Endothelial cell (in vitro differentiated cells): Measurements from ENCODE around the gene GRB7. TPM values are rescaled to one million over a fixed set of nuclear protein-coding genes. Genes with fewer than 3 reads are reported as not detected.

Source experiments
- DNase-seq: peaks from one replicate; pipeline ENCODE4 v3.0.0; 2021; ENCODE audit warnings: low spot score
- H3K27ac Mint-ChIP-seq: one replicate; pipeline ENCODE4 v1.8.0; 2021; ENCODE audit warnings: mixed read lengths, inconsistent platforms; ENCODE audit not compliant: unreplicated experiment
- H3K27me3 Mint-ChIP-seq: one replicate; pipeline ENCODE4 v1.8.0; 2021; ENCODE audit warnings: mild to moderate bottlenecking, moderate library complexity, mixed read lengths, inconsistent platforms; ENCODE audit not compliant: unreplicated experiment
- H3K36me3 Mint-ChIP-seq: one replicate; pipeline ENCODE4 v1.8.0; 2021; ENCODE audit warnings: mild to moderate bottlenecking, low read depth, mixed read lengths, inconsistent platforms; ENCODE audit not compliant: unreplicated experiment
- H3K4me1 Mint-ChIP-seq: one replicate; pipeline ENCODE4 v1.8.0; 2021; ENCODE audit warnings: mild to moderate bottlenecking, mixed read lengths, inconsistent platforms; ENCODE audit not compliant: unreplicated experiment
- H3K4me3 Mint-ChIP-seq: one replicate; pipeline ENCODE4 v1.8.0; 2021; ENCODE audit warnings: mild to moderate bottlenecking, mixed read lengths, inconsistent platforms; ENCODE audit not compliant: unreplicated experiment
- H3K9me3 Mint-ChIP-seq: one replicate; pipeline ENCODE4 v1.8.0; 2021; ENCODE audit warnings: mixed read lengths, inconsistent platforms; ENCODE audit not compliant: unreplicated experiment
- CTCF ChIP-seq: fragments of 200-600 bp; sonication (generic); IDR thresholded peaks from one replicate; pipeline ENCODE4 v1.5.0; 2021; ENCODE audit warnings: antibody characterized with exemption; ENCODE audit not compliant: unreplicated experiment
- total RNA-seq: library from RNA; stranded (reverse); fragmentation: NEBNext Ultra II Directional; extraction: Animal tissue kit (Norgen Biotek cat#: 25700); gene quantifications from one replicate; pipeline ENCODE4 v1.2.1, GENCODE V29; 2021; ENCODE audit not compliant: unreplicated experiment

Gene GRB7
- total RNA-seq, 1 donor from 2014 or later: 1.3 TPM

GRCh38 chr17:39735882-39736281 is 1.9 kb upstream of the GRB7 start:
- no peaks in the 10 kb centered on the region for H3K36me3 Mint-ChIP-seq
- peaks cover 16% of the 10 kb centered on the region for H3K4me1 Mint-ChIP-seq
- no peak for TF ChIP-seq CTCF
- H3K27me3 Mint-ChIP-seq: peaks cover 23% of the 10 kb centered on the region
- no peak for DNase-seq
- H3K4me3 Mint-ChIP-seq: no peak overlapping the region
- no peaks in the 10 kb centered on the region for H3K9me3 Mint-ChIP-seq
- H3K27ac Mint-ChIP-seq: no peak overlapping the region

- H3K27me3 Mint-ChIP-seq: peaks cover 23% of the 10 kb centered on the region
- H3K4me1 Mint-ChIP-seq: peaks cover 18% of the 10 kb centered on the region
- no peak overlapping the region for H3K27ac Mint-ChIP-seq
Observed at GRCh38 chr17:39736319-39737165, 1.2 kb upstream of the GRB7 start.

GRCh38 chr17:39737206-39737759 is 455 bp upstream of the GRB7 start:
- no peak for DNase-seq
- Mint-ChIP-seq H3K4me3 (no peak overlapping the region), H3K27ac (no peak overlapping the region), H3K36me3 (no peaks in the 10 kb centered on the region), H3K27me3 (peaks cover 23% of the 10 kb centered on the region), H3K4me1 (peaks cover 18% of the 10 kb centered on the region), H3K9me3 (no peaks in the 10 kb centered on the region)
- TF ChIP-seq CTCF: no peak

More at GRCh38 chr17:39736319-39737165, 1.2 kb upstream of the GRB7 start:
- no peaks in the 10 kb centered on the region for H3K9me3 Mint-ChIP-seq
- no peak overlapping the region for H3K4me3 Mint-ChIP-seq
- TF ChIP-seq CTCF: no peak
- DNase-seq: no peak
- H3K36me3 Mint-ChIP-seq: no peaks in the 10 kb centered on the region

- Mint-ChIP-seq H3K9me3 (no peaks in the 10 kb centered on the region), H3K4me1 (peaks cover 18% of the 10 kb centered on the region), H3K27ac (no peak overlapping the region), H3K27me3 (peaks cover 20% of the 10 kb centered on the region), H3K36me3 (no peaks in the 10 kb centered on the region), H3K4me3 (peak overlapping the region; percentile 65)
- no peak for DNase-seq
- TF ChIP-seq CTCF: no peak
Observed at GRCh38 chr17:39738568-39738901, 797 bp downstream of the GRB7 start.
